Measurements from ENCODE around the gene JAML. TPM values are rescaled to one million over a fixed set of nuclear protein-coding genes. Genes with fewer than 3 reads are reported as not detected.

JAML gene
- total and polyA plus RNA-seq, 9 of the 15 experiments (the other 6 are each of a cell fraction or from before 2014, with no cell fraction given), result 0.05 to 0.32 (median 0.22) TPM; not detected in 4

DNA sequence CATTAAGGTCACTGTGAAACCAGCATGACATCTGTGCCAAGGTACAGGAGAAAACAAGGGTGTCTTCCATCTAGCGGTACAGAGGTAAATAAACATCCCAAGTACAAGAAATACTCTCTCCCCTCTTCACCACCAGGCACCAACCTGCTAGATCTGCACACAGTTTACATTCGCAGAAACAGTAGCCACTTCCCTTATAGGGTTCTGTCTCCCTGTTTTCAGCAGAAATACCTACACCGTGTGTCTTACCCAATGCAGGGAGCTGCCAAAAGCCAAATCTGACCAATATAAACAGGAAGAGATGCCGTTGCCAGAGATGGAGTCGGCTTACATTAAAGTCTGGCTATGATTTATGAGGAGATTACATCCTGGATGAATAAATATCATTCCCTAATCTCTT, 73.4 kb downstream of the JAML start:
- H3K9ac ChIP-seq (ENCODE audit: insufficient read depth in 1 of 2, low read depth in 2 of 2, low read length in 2 of 2), result no peak overlapping the region
- BruUV-seq (replicated peaks), result no TSS peak
- intact Hi-C loops (cut with micrococcal nuclease), result no loop called here
- FAIRE-seq, result no peak
- H3K9me3 ChIP-seq (replicated peaks; ENCODE audit: control insufficient read depth, insufficient read depth, low read depth, low read length), result no peaks in the 10 kb centered on the region
- ChIA-PET CTCF (ENCODE audit: low intra/inter-chr PET ratio) (no interaction called here), POLR2A (no interaction called here)
- no peaks in the 10 kb centered on the region for H3K9me1 ChIP-seq (ENCODE audit: control insufficient read depth, insufficient read depth, low read length)
- DNase-seq (ENCODE audit: extremely low read depth in 1 of 4, low spot score in 3 of 4), result no peak
- H3K4me1 ChIP-seq (replicated peaks in 1 of 2; ENCODE audit: control insufficient read depth in 2 of 2, insufficient read depth in 2 of 2, low read length in 2 of 2), result peaks cover 0 to 15% of the 10 kb centered on the region in 2 experiments; a peak in 3 of 5 replicates
- H3K27me3 ChIP-seq (ENCODE audit: control insufficient read depth in 2 of 2, insufficient read depth in 2 of 2, low read length in 2 of 2), result peaks cover 49 to 89% of the 10 kb centered on the region in 2 experiments
- H4K20me1 ChIP-seq (replicated peaks; ENCODE audit: control insufficient read depth, insufficient read depth, low read length), result 0 out of 2 replicates have a peak, but pooled peaks cover 4% of the 10 kb centered on the region
- in situ Hi-C loops (cut with MboI), result no loop called here
- ATAC-seq, result no peak
- no peaks in the 10 kb centered on the region for H3K36me3 ChIP-seq (ENCODE audit: control insufficient read depth, insufficient read depth, low read length)
- no peaks in the 10 kb centered on the region for H3K79me2 ChIP-seq (ENCODE audit: control insufficient read depth, insufficient read depth, low read length)
- no peak overlapping the region for H3K4me3 ChIP-seq
- no peak overlapping the region for H3K27ac ChIP-seq (ENCODE audit: extremely low read depth, low read depth, low read length)
- under 1% methylated on average over 5 of the region's 5 CpGs for WGBS (ENCODE audit: insufficient coverage, low coverage, missing lambda C conversion rate)
- TF ChIP-seq STAG1 (CRISPR knock-in tag; IDR thresholded peaks at IDR 0.05; ENCODE audit: borderline replicate concordance), result no peak
- no peak overlapping the region for H2AFZ ChIP-seq (ENCODE audit: low read depth, low read length)
- H3K4me2 ChIP-seq (ENCODE audit: insufficient read depth, low read length), result no peak overlapping the region

GRCh38 chr11:118149493-118149892, 75.3 kb downstream of the JAML start:
- WGBS (ENCODE audit: insufficient coverage, low coverage, missing lambda C conversion rate), result 0% methylated on average over 1 of the region's 1 CpG
- intact Hi-C loops (cut with micrococcal nuclease) (no loop called here), in situ Hi-C loops (cut with MboI) (no loop called here)
- TF ChIP-seq MLX (CRISPR knock-in tag; conservative IDR thresholded peaks at IDR 0.05) (no peak), ZNF134 (CRISPR knock-in tag; conservative IDR thresholded peaks at IDR 0.05) (no peak), BCL6 (CRISPR knock-in tag; IDR thresholded peaks at IDR 0.05) (no peak), ATF2 (CRISPR knock-in tag; IDR thresholded peaks at IDR 0.05) (no peak), HDAC3 (IDR thresholded peaks at IDR 0.05; ENCODE audit: borderline replicate concordance, partially characterized antibody) (no peak), ZNF239 (CRISPR knock-in tag; IDR thresholded peaks at IDR 0.05) (no peak), CBX1 (IDR thresholded peaks at IDR 0.05; ENCODE audit: low read depth) (no peak)
- no peak overlapping the region for H3K4me2 ChIP-seq (ENCODE audit: insufficient read depth, low read length)
- no peak for ATAC-seq
- H3K36me3 ChIP-seq (ENCODE audit: control insufficient read depth, insufficient read depth, low read length), result no peaks in the 10 kb centered on the region
- ChIA-PET POLR2A (interaction anchor here (0.6 kb wide), 1 partner anchor 66 kb away, joined by 4 read pairs; no protein-coding TSS in a partner anchor), CTCF (ENCODE audit: low intra/inter-chr PET ratio) (no interaction called here)
- peaks cover 33 to 78% of the 10 kb centered on the region in 2 experiments for H3K27me3 ChIP-seq (ENCODE audit: control insufficient read depth in 2 of 2, insufficient read depth in 2 of 2, low read length in 2 of 2)
- H3K79me2 ChIP-seq (ENCODE audit: control insufficient read depth, insufficient read depth, low read length), result no peaks in the 10 kb centered on the region
- no peaks in the 10 kb centered on the region for H4K20me1 ChIP-seq (replicated peaks; ENCODE audit: control insufficient read depth, insufficient read depth, low read length)
- peaks cover 0 to 23% of the 10 kb centered on the region in 2 experiments; a peak in 3 of 5 replicates for H3K4me1 ChIP-seq (replicated peaks in 1 of 2; ENCODE audit: control insufficient read depth in 2 of 2, insufficient read depth in 2 of 2, low read length in 2 of 2)
- H2AFZ ChIP-seq (ENCODE audit: low read depth, low read length), result no peak overlapping the region
- H3K27ac ChIP-seq (ENCODE audit: extremely low read depth, low read depth, low read length), result no peak overlapping the region
- H3K9ac ChIP-seq (ENCODE audit: insufficient read depth in 1 of 2, low read depth in 2 of 2, low read length in 2 of 2), result no peak overlapping the region
- no peak for FAIRE-seq
- no peaks in the 10 kb centered on the region for H3K9me3 ChIP-seq (replicated peaks; ENCODE audit: control insufficient read depth, insufficient read depth, low read depth, low read length)
- no peak for DNase-seq (ENCODE audit: extremely low read depth in 1 of 4, low spot score in 3 of 4)
- no TSS peak for BruUV-seq (replicated peaks)
- H3K9me1 ChIP-seq (ENCODE audit: control insufficient read depth, insufficient read depth, low read length), result no peaks in the 10 kb centered on the region
- H3K4me3 ChIP-seq, result no peak overlapping the region
